GM03348 (cell line): ENCODE results near the gene FAS.
A peak's percentile ranks its signal among the peaks of the same experiment; 100 is the strongest.
"Not testable (repeated sequence)": the region's sequence is repeated elsewhere in the genome, so short reads cannot be mapped to it uniquely, and the experiment has no call there.

Experiments
- DNase-seq: peaks from one replicate; pipeline ENCODE4 v3.0.0; 2012; ENCODE audit warnings: low spot score

The FAS gene

DNA sequence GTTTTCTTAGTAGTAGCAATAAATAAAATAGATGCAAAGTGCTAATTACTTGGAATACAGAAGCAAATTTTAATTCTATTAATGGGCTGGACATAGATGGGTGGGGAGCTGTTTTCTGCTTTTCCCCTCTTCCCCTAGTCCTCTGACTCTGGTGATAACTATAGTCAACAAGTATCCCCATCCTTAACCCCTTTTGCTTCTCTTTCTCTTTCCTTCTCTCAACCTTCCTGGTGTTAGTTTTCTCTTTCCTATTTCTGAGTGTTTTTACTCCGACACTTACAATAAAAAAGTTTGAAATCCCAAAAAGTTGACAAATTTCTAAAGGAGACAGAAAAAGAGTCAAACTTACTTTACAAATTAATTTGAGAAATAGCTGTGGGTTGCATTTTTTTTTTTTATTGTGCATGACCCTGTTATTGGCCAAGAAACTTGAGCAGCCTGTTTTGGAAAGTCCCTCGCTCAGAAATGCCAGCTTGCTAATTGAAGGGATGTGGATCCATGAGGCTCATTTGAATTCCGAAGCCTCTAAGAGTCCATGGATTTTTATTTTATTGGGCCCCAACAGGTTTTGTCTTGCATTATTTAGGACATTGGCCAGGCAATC, 2.4 kb downstream of the FAS start:
- peak; percentile 24 for DNase-seq

DNA sequence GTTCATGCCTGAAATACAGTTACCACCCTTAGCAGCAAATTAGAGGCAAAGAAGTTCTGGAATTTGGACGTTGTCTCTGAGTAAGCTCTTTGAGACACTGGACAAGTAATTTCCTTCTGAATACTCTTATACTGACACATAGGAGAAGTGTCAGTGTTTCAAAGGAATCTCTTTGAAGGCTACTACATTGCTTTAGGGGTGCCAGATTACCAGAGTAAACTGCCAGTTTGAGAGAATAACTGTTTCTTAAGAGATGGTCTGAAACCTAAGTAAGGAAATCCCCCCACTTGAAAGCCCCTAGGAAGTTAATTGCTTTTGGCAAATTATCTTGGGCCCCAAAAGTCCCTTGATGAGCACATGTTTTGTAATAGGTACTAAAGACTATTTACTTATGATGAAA, 3.4 kb downstream of the FAS start:
- peak; percentile 46 for DNase-seq

- no peak for DNase-seq
These were observed 4.7 kb downstream of the FAS start for GRCh38 chr10:88995156-88995876.

- no peak for DNase-seq
These were observed 6.3 kb downstream of the FAS start for GRCh38 chr10:88996927-88997326.

- no peak for DNase-seq
These were observed 9.0 kb downstream of the FAS start for GRCh38 chr10:88999625-89000024.

GRCh38 chr10:89001024-89001728, 10.6 kb downstream of the FAS start:
- no peak for DNase-seq

GRCh38 chr10:89001729-89002072, 11.1 kb downstream of the FAS start:
- DNase-seq, result peak; percentile 31

DNA sequence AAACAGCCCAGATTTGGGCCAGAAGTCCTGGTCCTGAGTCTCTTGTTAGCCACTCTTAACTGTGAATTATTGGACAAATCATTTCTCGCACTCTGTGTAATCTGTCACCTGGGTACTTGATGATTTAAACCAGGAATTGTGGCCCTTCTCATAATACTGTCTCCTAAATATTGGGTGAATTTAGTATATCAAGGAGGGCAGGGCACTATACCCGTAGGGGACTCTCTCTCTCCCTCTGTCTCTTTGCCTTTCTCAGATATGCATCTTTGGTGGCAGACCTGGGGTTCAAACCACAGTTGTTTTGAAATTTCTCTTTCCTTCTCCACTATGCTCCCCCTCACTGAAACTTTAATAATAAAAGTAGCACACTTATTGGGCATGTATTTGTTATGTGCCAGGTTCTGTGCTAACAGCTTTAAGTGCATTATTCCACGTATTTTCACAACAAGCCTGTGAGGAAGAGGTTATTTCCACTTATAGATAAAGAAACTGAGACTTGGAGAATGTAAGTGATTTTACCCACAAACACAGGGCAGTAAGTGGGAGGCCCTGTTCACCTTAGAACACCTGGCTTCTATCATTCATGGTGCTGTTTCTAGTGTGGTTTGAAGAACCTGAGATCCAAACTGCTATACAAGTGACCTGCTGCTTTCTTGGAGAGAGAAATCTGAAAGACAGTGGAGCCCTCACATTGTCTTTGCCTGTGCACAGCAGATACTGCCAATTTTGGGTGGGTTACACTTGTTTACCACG, 11.8 kb downstream of the FAS start:
- no peak for DNase-seq

- DNase-seq, result no peak
These were observed 12.7 kb downstream of the FAS start for GRCh38 chr10:89003344-89003743.

DNA sequence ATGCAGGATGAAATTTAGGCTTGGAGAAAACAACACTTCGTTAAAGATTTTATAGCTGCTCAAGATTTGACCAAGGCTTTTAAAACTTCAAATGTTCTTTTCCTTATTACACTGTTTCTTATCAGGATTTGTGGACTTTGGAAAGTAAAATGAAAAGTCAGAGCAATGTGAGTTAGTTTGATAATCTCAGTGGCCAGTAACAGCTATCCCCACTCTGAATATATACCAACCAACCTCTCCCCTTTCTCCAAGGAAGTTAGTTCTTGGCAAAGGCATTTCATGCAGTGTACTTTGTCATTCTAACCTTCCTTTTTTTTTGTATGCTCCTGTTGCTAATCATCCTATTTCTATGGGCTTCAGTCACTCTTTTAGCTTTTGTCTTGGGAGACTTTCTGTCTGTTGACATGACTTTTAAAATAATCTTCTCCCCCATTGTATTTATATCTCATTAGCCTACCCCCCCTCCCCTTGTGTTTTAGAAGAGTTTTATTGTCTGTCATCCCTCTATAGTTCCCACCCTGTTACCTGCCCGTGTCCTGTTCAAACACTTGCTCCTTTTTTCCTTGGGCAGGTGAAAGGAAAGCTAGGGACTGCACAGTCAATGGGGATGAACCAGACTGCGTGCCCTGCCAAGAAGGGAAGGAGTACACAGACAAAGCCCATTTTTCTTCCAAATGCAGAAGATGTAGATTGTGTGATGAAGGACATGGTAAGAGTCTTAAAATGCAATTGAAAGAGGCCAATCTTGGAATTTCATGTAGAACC, 16.7 kb downstream of the FAS start:
- no peak for DNase-seq

GRCh38 chr10:89018700-89019346, 28.2 kb downstream of the FAS start:
- not testable (repeated sequence) for DNase-seq

DNA sequence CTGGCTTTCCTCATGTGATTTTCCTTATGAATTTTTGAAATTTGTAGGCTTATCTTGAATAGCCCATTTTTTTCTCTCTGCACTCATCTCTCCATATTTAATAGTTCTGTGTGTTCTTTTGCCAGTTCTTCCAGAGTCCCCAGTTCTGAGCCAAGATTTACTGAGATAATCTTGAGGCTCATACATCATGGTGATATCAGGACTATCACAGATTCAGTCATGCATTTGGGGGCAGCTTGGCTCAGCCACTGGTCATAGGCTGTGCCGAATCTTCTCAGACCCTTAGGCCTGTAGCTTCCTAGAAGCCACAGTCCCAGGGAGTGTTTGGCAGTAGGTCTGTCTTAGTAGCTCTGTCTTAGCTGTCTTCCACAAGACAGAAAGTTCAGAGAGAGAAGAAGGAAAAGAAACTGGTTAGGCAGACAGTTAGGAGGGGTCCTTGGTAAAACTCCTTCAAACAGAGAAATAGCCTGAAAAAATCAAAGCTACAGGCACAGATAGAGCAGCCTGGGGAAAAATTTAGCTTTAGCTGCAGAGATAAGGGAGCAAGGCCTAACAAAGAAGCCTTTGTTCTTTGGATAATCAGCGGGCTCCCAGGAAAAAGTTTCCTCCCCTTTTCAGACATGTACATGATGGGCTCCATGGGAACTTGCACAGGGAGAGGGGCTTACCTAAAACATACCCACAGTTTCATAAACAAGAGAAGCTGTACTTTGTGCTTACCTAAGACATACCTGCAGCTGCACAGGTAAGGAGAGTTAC, 29.1 kb downstream of the FAS start:
- no peak for DNase-seq

- DNase-seq, result not testable (repeated sequence)
These were observed 30.9 kb downstream of the FAS start for GRCh38 chr10:89021526-89021925.

- DNase-seq, result no peak
These were observed 32.1 kb downstream of the FAS start for GRCh38 chr10:89022734-89023133.

DNA sequence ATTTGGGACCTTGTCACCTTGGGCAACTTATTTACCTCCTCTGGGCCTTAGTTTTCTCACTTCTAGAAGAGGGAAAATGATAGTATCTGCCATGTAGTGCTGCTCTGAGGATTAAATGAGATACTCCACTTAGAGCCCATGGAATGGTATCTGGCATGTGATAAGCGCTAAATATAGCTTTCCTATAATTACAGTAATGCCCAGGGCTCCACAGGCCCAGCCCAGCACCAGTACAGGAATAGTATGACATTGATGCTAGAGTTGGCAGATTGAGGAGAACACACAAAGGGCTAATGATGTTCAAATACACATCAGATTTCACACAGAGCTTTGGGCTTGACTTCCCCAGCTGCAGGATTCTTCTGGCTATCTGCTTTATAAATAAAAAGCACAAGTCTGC, 34.9 kb downstream of the FAS start:
- no peak for DNase-seq

DNA sequence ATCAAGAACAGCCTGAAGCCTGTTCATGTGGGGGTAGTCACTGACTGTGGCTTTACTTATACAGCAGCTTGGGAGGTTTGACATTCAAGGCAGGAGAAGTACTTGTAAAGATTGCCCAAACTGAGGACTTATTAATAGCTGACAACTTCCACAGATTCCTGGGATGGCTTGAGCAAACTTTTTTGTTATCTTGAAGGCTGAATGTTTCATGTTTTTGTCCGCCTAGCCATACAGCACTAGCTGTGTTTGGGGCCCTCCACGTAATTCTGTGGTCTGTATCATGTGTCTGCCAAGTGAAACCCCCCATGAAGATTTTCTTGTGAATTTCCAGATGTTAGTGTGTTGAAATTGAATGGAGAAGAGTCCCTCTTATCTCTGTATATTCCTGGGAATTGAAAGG, 38.6 kb downstream of the FAS start:
- DNase-seq, result no peak

GRCh38 chr10:89029785-89030437, 39.3 kb downstream of the FAS start:
- peak; percentile 69 for DNase-seq

- no peak for DNase-seq
These were observed 40.2 kb downstream of the FAS start for GRCh38 chr10:89030791-89031190.

GRCh38 chr10:89032141-89032891, 41.7 kb downstream of the FAS start:
- peak; percentile 48 for DNase-seq
